Measurements from ENCODE around the gene MVP.

DNA sequence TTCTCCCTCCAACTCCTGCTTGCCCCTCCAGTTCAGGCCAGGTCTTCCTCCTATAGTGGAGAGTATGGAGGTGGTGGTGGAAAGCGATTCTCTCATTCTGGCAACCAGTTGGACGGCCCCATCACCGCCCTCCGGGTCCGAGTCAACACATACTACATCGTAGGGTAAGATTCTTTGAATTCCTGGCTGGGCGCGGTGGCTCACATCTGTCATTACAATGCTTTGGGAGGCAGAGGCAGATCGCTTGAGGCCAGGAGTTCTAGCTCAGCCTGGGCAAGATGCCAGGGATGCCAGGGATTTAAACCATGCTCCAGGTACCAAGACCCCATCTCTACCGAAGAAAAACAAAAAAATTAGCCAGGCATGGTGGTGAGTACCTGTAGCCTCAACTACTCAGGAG, 40.8 kb upstream of the MVP start:
- TF ChIP-seq EZH2 (IDR thresholded peaks at IDR 0.05) (no peak), POLR2AphosphoS5 (IDR thresholded peaks at IDR 0.05; ENCODE audit: borderline replicate concordance, low read depth, low read length) (no peak)

Data from SK-N-MC (cell line).